MM.1S (cell line): ENCODE data around the gene AKAP13.

Experiments
- DNase-seq: peaks from one replicate; pipeline ENCODE4 v3.0.0-alpha.2; 2015
- H2AFZ ChIP-seq: fragments of 300-600 bp; sonication (generic); 2 replicates; pipeline ENCODE4 v1.6.0; 2016; ENCODE audit warnings: antibody characterized with exemption, low read length
- H3F3A ChIP-seq: fragments of 300-600 bp; sonication (generic); 2 replicates; pipeline ENCODE4 v1.6.1; 2016; ENCODE audit warnings: mild to moderate bottlenecking, antibody characterized with exemption, low read length, moderate library complexity, mixed read lengths; ENCODE audit not compliant: insufficient read depth
- H3K27ac ChIP-seq: fragments of 300-600 bp; sonication (generic); 2 replicates; pipeline ENCODE4 v1.5.1; 2016; ENCODE audit warnings: mild to moderate bottlenecking, low read length
- H3K27me3 ChIP-seq: fragments of 300-600 bp; sonication (generic); replicated peaks from 2 replicates; pipeline ENCODE4 v1.6.0; 2016; ENCODE audit warnings: low read length; ENCODE audit not compliant: insufficient read depth
- H3K36me3 ChIP-seq: fragments of 300-600 bp; sonication (generic); replicated peaks from 2 replicates; pipeline ENCODE4 v1.6.1; 2016; ENCODE audit warnings: mild to moderate bottlenecking, low read length, mixed read lengths; ENCODE audit not compliant: insufficient read depth
- H3K4me1 ChIP-seq: fragments of 300-600 bp; sonication (generic); 2 replicates; pipeline ENCODE4 v1.6.1; 2016; ENCODE audit warnings: low read length, mixed read lengths
- H3K4me2 ChIP-seq: fragments of 300-600 bp; sonication (generic); 2 replicates; pipeline ENCODE4 v1.6.0; 2016; ENCODE audit warnings: low read depth, low read length
- H3K4me3 ChIP-seq: fragments of 300-600 bp; sonication (generic); 2 replicates; pipeline ENCODE4 v1.5.1; 2016; ENCODE audit warnings: low read length, mixed read lengths
- H3K79me2 ChIP-seq: fragments of 300-600 bp; sonication (generic); 2 replicates; pipeline ENCODE4 v1.6.1; 2016; ENCODE audit warnings: mixed run types, low read length, mixed read lengths
- H3K9ac ChIP-seq: fragments of 300-600 bp; sonication (generic); 2 replicates; pipeline ENCODE4 v1.6.1; 2016; ENCODE audit warnings: low read length, mixed read lengths
- H3K9me2 ChIP-seq: fragments of 300-600 bp; sonication (generic); replicated peaks from 2 replicates; pipeline ENCODE4 v1.6.1; 2016; ENCODE audit warnings: mild to moderate bottlenecking, low read length, mixed read lengths; ENCODE audit not compliant: insufficient read depth
- H3K9me3 ChIP-seq: fragments of 300-600 bp; sonication (generic); replicated peaks from 2 replicates; pipeline ENCODE4 v1.6.1; 2016; ENCODE audit warnings: mild to moderate bottlenecking, low read length, mixed read lengths; ENCODE audit not compliant: insufficient read depth
- H4K20me1 ChIP-seq: fragments of 300-600 bp; sonication (generic); 2 replicates; pipeline ENCODE4 v1.6.1; 2016; ENCODE audit warnings: mild to moderate bottlenecking, low read length, moderate library complexity, mixed read lengths; ENCODE audit not compliant: insufficient read depth
- EZH2 ChIP-seq: fragments of 300-600 bp; sonication (generic); optimal IDR thresholded peaks from 2 replicates; pipeline ENCODE3; 2017; ENCODE audit warnings: low read depth, mild to moderate bottlenecking, antibody characterized with exemption, low read length, mixed read lengths
- EZH2phosphoT487 ChIP-seq: fragments of 300-600 bp; sonication (generic); IDR thresholded peaks from 2 replicates; pipeline ENCODE4 v1.6.1; 2018; ENCODE audit warnings: antibody characterized with exemption, low read length
- TF ChIP-seq, protein P1 (sequence below): fragments of 300-600 bp; sonication (generic); IDR thresholded peaks from 2 replicates; pipeline ENCODE4 v1.5.1; 2016; ENCODE audit warnings: antibody characterized with exemption, low read length, mixed read lengths

Gene AKAP13

GRCh38 chr15:85692321-85692720 lies 311.9 kb downstream of the AKAP13 start:
- 0 out of 2 replicates have a peak, but pooled peaks cover 6% of the 10 kb centered on the region for H3K36me3 ChIP-seq

DNA sequence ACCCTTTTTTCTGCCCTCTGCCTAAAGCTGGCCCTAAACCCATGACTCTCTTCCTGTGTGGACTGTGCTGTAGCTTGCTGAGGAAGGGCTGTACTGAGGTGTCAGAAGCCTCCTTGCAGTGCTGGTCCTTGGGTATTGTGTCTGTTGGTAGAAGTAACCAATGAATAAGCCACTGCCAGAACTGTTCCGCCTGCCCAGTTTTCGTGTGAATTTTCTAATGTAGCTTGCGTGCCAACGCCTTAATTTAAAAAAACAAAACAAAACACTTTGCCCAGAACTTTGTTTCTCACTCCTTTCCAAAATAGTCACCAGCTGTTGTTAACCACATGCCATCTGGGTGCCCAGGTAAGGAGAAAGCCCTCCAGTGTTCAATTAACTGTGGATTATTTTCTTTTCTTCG lies 312.5 kb downstream of the AKAP13 start:
- H3K36me3 ChIP-seq: 0 out of 2 replicates have a peak, but pooled peaks cover 6% of the 10 kb centered on the region
- H2AFZ ChIP-seq: no peak overlapping the region
- H3K4me1 ChIP-seq: peaks cover 46% of the 10 kb centered on the region
- peaks cover 52% of the 10 kb centered on the region for H3F3A ChIP-seq
- H3K9me3 ChIP-seq: no peaks in the 10 kb centered on the region
- no peaks in the 10 kb centered on the region for H3K27me3 ChIP-seq
- peak; percentile 72 for DNase-seq
- no peaks in the 10 kb centered on the region for H4K20me1 ChIP-seq
- H3K4me2 ChIP-seq: peak overlapping the region; percentile 95
- H3K27ac ChIP-seq: peak overlapping the region; percentile 97
- H3K9ac ChIP-seq: peak overlapping the region; percentile 86
- H3K9me2 ChIP-seq: no peaks in the 10 kb centered on the region
- H3K4me3 ChIP-seq: peak overlapping the region; percentile 78
- H3K79me2 ChIP-seq: peaks cover 53% of the 10 kb centered on the region
- TF ChIP-seq EZH2phosphoT487 (no peak), EZH2 (no peak)
- TF ChIP-seq, protein P1, sequence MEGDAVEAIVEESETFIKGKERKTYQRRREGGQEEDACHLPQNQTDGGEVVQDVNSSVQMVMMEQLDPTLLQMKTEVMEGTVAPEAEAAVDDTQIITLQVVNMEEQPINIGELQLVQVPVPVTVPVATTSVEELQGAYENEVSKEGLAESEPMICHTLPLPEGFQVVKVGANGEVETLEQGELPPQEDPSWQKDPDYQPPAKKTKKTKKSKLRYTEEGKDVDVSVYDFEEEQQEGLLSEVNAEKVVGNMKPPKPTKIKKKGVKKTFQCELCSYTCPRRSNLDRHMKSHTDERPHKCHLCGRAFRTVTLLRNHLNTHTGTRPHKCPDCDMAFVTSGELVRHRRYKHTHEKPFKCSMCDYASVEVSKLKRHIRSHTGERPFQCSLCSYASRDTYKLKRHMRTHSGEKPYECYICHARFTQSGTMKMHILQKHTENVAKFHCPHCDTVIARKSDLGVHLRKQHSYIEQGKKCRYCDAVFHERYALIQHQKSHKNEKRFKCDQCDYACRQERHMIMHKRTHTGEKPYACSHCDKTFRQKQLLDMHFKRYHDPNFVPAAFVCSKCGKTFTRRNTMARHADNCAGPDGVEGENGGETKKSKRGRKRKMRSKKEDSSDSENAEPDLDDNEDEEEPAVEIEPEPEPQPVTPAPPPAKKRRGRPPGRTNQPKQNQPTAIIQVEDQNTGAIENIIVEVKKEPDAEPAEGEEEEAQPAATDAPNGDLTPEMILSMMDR: no peak

More at GRCh38 chr15:85692321-85692720, 311.9 kb downstream of the AKAP13 start:
- Histone ChIP-seq H3K9ac (peak overlapping the region; percentile 86), H4K20me1 (no peaks in the 10 kb centered on the region), H3K27ac (peak overlapping the region; percentile 97), H3K79me2 (peaks cover 50% of the 10 kb centered on the region), H3K9me2 (no peaks in the 10 kb centered on the region), H3K4me2 (peak overlapping the region; percentile 95), H3K4me3 (peak overlapping the region; percentile 78), H3K9me3 (no peaks in the 10 kb centered on the region), H3K27me3 (no peaks in the 10 kb centered on the region), H3K4me1 (peaks cover 46% of the 10 kb centered on the region), H3F3A (peaks cover 52% of the 10 kb centered on the region), H2AFZ (no peak overlapping the region)
- TF ChIP-seq EZH2 (no peak), EZH2phosphoT487 (no peak)
- TF ChIP-seq, protein P1: no peak
- no peak for DNase-seq

GRCh38 chr15:85693277-85693676 lies 312.9 kb downstream of the AKAP13 start:
- H2AFZ ChIP-seq: no peak overlapping the region
- H3K9me3 ChIP-seq: no peaks in the 10 kb centered on the region
- peaks cover 52% of the 10 kb centered on the region for H3F3A ChIP-seq
- DNase-seq: peak; percentile 19
- H3K36me3 ChIP-seq: 0 out of 2 replicates have a peak, but pooled peaks cover 6% of the 10 kb centered on the region
- H3K9ac ChIP-seq: peak overlapping the region; percentile 86
- H3K4me3 ChIP-seq: peak overlapping the region; percentile 78; the same call in 1 of the 2 replicates
- H3K4me1 ChIP-seq: peaks cover 44% of the 10 kb centered on the region
- H4K20me1 ChIP-seq: no peaks in the 10 kb centered on the region
- H3K27me3 ChIP-seq: no peaks in the 10 kb centered on the region
- peak overlapping the region; percentile 97 for H3K27ac ChIP-seq
- no peaks in the 10 kb centered on the region for H3K9me2 ChIP-seq
- peak overlapping the region; percentile 95 for H3K4me2 ChIP-seq
- H3K79me2 ChIP-seq: peaks cover 53% of the 10 kb centered on the region
- TF ChIP-seq EZH2phosphoT487 (no peak), EZH2 (no peak)
- TF ChIP-seq, protein P1: no peak
